ENCODE data around the gene HMBS. TPM values are rescaled to one million over a fixed set of nuclear protein-coding genes. Genes with fewer than 3 reads are reported as not detected.

HMBS gene
- total RNA-seq, 1 experiment from 2014 or later, result 9.3 TPM

DNA sequence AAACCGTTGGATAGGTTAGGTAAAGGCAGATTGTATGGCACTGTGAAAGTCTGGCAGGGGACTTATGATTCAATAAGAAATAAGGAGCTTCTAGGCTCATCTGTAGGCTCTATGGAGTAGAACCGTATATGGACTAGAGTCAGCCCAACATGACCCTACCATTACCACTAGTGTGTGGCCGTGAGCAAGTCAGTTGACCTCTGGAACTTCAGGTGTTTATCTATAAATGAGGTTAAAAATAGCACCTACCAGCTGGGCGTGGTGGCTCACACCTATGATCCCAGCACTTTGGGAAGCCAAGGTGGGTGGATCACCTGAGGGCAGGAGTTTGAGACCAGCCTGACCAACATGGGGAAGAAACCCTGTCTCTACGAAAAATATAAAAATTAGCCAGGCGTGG, 41.1 kb downstream of the HMBS start:
- Histone ChIP-seq H3K4me1 (ENCODE audit: insufficient read depth, low read length) (peaks cover 8% of the 10 kb centered on the region), H3K79me2 (ENCODE audit: low read length) (peaks cover 29% of the 10 kb centered on the region), H3K4me3 (ENCODE audit: low read length) (no peak overlapping the region), H3K4me2 (ENCODE audit: low read length) (no peak overlapping the region), H3K27ac (ENCODE audit: low read length) (no peak overlapping the region), H3K36me3 (ENCODE audit: low read depth, low read length) (peaks cover 7% of the 10 kb centered on the region; the same call in 1 of the 2 replicates), H3F3A (ENCODE audit: low read length, unreplicated experiment) (no peaks in the 10 kb centered on the region), H3K9ac (ENCODE audit: low read length) (no peak overlapping the region), H3K9me2 (replicated peaks; ENCODE audit: low read length) (no peaks in the 10 kb centered on the region), H2AFZ (ENCODE audit: low read length) (no peak overlapping the region), H4K20me1 (ENCODE audit: low read length) (no peaks in the 10 kb centered on the region), H3K9me3 (ENCODE audit: low read length) (no peaks in the 10 kb centered on the region), H3K27me3 (ENCODE audit: low read length) (no peaks in the 10 kb centered on the region)
- ATAC-seq (no peak), DNase-seq (no peak)
- intact Hi-C loops (cut with micrococcal nuclease), result no loop called here
- TF ChIP-seq EZH2 (IDR thresholded peaks at IDR 0.05; ENCODE audit: low read length, unreplicated experiment), result no peak
- TF ChIP-seq CTCF (conservative IDR thresholded peaks at IDR 0.05; ENCODE audit: low read depth, low read length), result no peak
- TF ChIP-seq EZH2phosphoT487 (IDR thresholded peaks at IDR 0.05; ENCODE audit: borderline replicate concordance, low read length), result no peak
- no TSS peak for BruUV-seq (replicated peaks)
- CTCF ChIA-PET, result no interaction called here
- POLR2A ChIA-PET (ENCODE audit: unreplicated experiment), result no interaction called here

DNA sequence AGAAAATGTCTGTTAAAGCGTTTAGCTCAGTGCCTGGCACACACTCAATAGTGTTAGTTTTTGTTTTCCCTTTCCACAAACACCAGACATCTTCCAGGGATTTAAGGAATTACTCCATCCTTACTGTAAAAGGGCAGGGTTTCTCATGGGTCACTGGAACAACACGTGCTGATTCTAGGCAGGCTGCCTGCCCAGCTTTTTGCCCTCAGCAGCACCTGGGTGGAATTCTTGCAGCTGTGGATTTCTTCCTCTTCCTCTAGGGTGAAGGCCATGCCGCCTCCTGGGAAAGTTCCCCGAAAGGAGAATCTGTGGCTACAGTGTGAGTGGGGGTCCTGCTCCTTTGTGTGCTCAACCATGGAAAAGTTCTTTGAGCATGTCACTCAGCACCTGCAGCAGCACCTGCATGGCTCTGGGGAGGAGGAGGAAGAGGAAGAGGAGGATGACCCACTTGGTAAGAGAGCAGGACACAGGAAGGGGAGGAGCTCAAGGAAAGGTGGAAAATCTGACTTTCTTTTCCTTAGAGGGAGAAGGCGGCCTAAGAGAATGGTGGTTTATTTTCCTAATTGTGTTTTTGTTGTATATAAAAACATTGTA, 42.1 kb downstream of the HMBS start:
- no peak overlapping the region for H2AFZ ChIP-seq (ENCODE audit: low read length)
- TF ChIP-seq CTCF (conservative IDR thresholded peaks at IDR 0.05; ENCODE audit: low read depth, low read length) (no peak), EZH2 (IDR thresholded peaks at IDR 0.05; ENCODE audit: low read length, unreplicated experiment) (no peak), EZH2phosphoT487 (IDR thresholded peaks at IDR 0.05; ENCODE audit: borderline replicate concordance, low read length) (no peak)
- H3K4me3 ChIP-seq (ENCODE audit: low read length), result no peak overlapping the region
- no peaks in the 10 kb centered on the region for H3K27me3 ChIP-seq (ENCODE audit: low read length)
- no peaks in the 10 kb centered on the region for H3F3A ChIP-seq (ENCODE audit: low read length, unreplicated experiment)
- H4K20me1 ChIP-seq (ENCODE audit: low read length), result no peaks in the 10 kb centered on the region
- DNase-seq, result no peak
- BruUV-seq (replicated peaks), result no TSS peak
- H3K9me3 ChIP-seq (ENCODE audit: low read length), result no peaks in the 10 kb centered on the region
- ChIA-PET POLR2A (ENCODE audit: unreplicated experiment) (no interaction called here), CTCF (interaction anchor here (0.5 kb wide), 1 partner anchor 79 kb away, joined by 4 read pairs; the partner anchor contains the start of gene CBL)
- H3K9me2 ChIP-seq (replicated peaks; ENCODE audit: low read length), result no peaks in the 10 kb centered on the region
- peaks cover 6% of the 10 kb centered on the region for H3K4me1 ChIP-seq (ENCODE audit: insufficient read depth, low read length)
- H3K4me2 ChIP-seq (ENCODE audit: low read length), result no peak overlapping the region
- intact Hi-C loops (cut with micrococcal nuclease), result no loop called here
- peaks cover 12% of the 10 kb centered on the region; the same call in 1 of the 2 replicates for H3K36me3 ChIP-seq (ENCODE audit: low read depth, low read length)
- H3K27ac ChIP-seq (ENCODE audit: low read length), result no peak overlapping the region
- H3K9ac ChIP-seq (ENCODE audit: low read length), result no peak overlapping the region
- no peak for ATAC-seq
- peaks cover 25% of the 10 kb centered on the region for H3K79me2 ChIP-seq (ENCODE audit: low read length)

- Histone ChIP-seq H3K27me3 (ENCODE audit: low read length) (no peaks in the 10 kb centered on the region), H3K4me3 (ENCODE audit: low read length) (no peak overlapping the region), H2AFZ (ENCODE audit: low read length) (no peak overlapping the region), H3K9ac (ENCODE audit: low read length) (no peak overlapping the region), H3K36me3 (ENCODE audit: low read depth, low read length) (peaks cover 17% of the 10 kb centered on the region; the same call in 1 of the 2 replicates), H3K27ac (ENCODE audit: low read length) (no peak overlapping the region), H3K9me2 (replicated peaks; ENCODE audit: low read length) (no peaks in the 10 kb centered on the region), H3F3A (ENCODE audit: low read length, unreplicated experiment) (no peaks in the 10 kb centered on the region), H3K4me1 (ENCODE audit: insufficient read depth, low read length) (no peaks in the 10 kb centered on the region; the same call in 1 of the 2 replicates), H3K4me2 (ENCODE audit: low read length) (no peak overlapping the region), H3K79me2 (ENCODE audit: low read length) (no peaks in the 10 kb centered on the region), H3K9me3 (ENCODE audit: low read length) (no peaks in the 10 kb centered on the region), H4K20me1 (ENCODE audit: low read length) (no peaks in the 10 kb centered on the region)
- ATAC-seq (no peak), DNase-seq (no peak)
- POLR2A ChIA-PET (ENCODE audit: unreplicated experiment), result no interaction called here
- no TSS peak for BruUV-seq (replicated peaks)
- TF ChIP-seq EZH2phosphoT487 (IDR thresholded peaks at IDR 0.05; ENCODE audit: borderline replicate concordance, low read length) (no peak), CTCF (conservative IDR thresholded peaks at IDR 0.05; ENCODE audit: low read depth, low read length) (no peak), EZH2 (IDR thresholded peaks at IDR 0.05; ENCODE audit: low read length, unreplicated experiment) (no peak)
- intact Hi-C loops (cut with micrococcal nuclease), result no loop called here
- CTCF ChIA-PET, result no interaction called here
Measured at GRCh38 chr11:119130662-119131061, 46.0 kb downstream of the HMBS start.
